ENCODE data around the gene SUSD1. TPM values are rescaled to one million over a fixed set of nuclear protein-coding genes. Genes with fewer than 3 reads are reported as not detected.
A peak's percentile ranks its signal among the peaks of the same experiment; 100 is the strongest.

The SUSD1 gene
- 7.7 and 8.1 TPM in 2 replicates for total RNA-seq (2021)
- long read RNA-seq, partial matches to known transcripts: 2 of 6 reads
- long read RNA-seq, other reads (novel, unspliced or antisense): 4 of 6 reads

DNA sequence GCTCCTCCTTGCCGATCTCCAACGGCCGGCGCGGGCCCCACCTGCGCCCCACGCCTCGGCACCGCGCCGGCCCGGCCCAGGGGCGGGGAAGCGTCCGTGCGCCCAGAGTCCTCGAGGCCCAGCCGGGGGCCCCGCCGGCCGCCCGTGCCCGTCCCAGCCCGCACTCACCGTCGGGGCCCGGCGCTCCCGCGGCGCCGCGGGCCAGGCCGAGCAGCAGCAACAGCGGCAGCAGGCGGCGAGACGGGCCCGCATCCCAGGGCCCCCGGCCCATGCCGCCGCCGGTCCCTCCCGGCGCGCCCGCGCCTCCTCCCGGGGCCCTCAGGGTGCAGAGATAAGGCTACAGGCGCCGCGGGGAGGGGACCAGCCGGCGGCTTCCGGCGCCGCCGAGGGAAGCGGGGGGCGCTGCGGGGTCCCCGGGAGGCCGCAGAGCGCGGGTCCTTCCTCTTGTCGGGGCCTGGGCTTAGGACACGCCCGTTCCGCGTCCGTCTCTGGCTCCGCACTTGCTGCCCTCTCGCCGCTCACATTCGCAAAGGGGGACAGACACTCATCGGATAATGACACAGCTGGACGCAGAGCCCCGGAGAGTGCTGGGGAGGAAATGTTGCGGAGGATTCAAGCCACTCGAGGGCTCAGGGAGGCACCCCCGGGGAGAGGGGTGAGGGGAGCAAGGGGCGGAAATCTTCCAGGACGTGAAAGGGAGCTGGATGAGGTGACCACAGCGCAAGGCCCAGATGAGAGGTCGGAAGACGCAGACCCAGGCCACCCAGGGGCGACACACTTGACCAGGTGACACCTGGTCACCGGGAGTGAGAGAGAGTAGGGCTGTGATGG, at the start of gene SUSD1:
TSS of gene SUSD1 (minus strand) at position 333 of the 831 bp plus-strand sequence. CDS start at position 271, 62 bp downstream.
- no peak within 1 kb of the TSS for H3K9ac ChIP-seq (ENCODE audit: extremely low read depth, insufficient read length, low read length)
- no peak within 1 kb of the TSS; a peak in 1 of 7 replicates for H3K27ac Mint-ChIP-seq

More for the DNA sequence above, at the start of gene SUSD1:
- Histone ChIP-seq H4K20me1 (ENCODE audit: control insufficient read depth, insufficient read depth, insufficient read length) (no peaks in the 10 kb centered on the region), H3K14ac (ENCODE audit: insufficient read depth, low read length) (no peak within 1 kb of the TSS; the same call in 1 of the 2 replicates), H3K18ac (ENCODE audit: insufficient read length, low read depth, low read length) (no peak within 1 kb of the TSS), H3K23ac (ENCODE audit: insufficient read length, low read depth, low read length) (no peak within 1 kb of the TSS), H4K91ac (ENCODE audit: insufficient read length, low read depth, low read length) (no peak within 1 kb of the TSS), H3K27ac (ENCODE audit: insufficient read length, low read depth, low read length) (no peak within 1 kb of the TSS), H3K4me1 (ENCODE audit: insufficient read depth, low read length) (peaks cover 6% of the 10 kb centered on the region; the same call in 1 of the 2 replicates), H3K79me2 (ENCODE audit: insufficient read depth, low read length) (no peaks in the 10 kb centered on the region), H2BK20ac (ENCODE audit: low read depth, low read length, poor library complexity, severe bottlenecking) (no peak within 1 kb of the TSS), H3K79me1 (ENCODE audit: insufficient read depth, low read depth, low read length, poor library complexity, severe bottlenecking) (no peaks in the 10 kb centered on the region), H3K23me2 (ENCODE audit: insufficient read length, low read depth, low read length, poor library complexity, severe bottlenecking) (peaks cover 10% of the 10 kb centered on the region), H3K27me3 (ENCODE audit: insufficient read depth, low read length) (no peaks in the 10 kb centered on the region; the same call in 1 of the 2 replicates), H2BK5ac (ENCODE audit: insufficient read length, low read length) (no peak within 1 kb of the TSS), H3K4me2 (ENCODE audit: insufficient read depth, insufficient read length, low read length) (peak within 1 kb of the TSS; percentile 91), H4K8ac (replicated peaks; ENCODE audit: insufficient read length, low read depth, low read length) (no peak within 1 kb of the TSS), H3K9me3 (ENCODE audit: control insufficient read depth, low read depth, low read length) (no peaks in the 10 kb centered on the region), H3K56ac (ENCODE audit: insufficient read length, low read depth, low read length) (no peak within 1 kb of the TSS), H3K4ac (ENCODE audit: low read depth, low read length) (no peak within 1 kb of the TSS), H2AK5ac (ENCODE audit: insufficient read length, low read length) (no peak within 1 kb of the TSS), H2BK15ac (ENCODE audit: low read depth, low read length) (no peak within 1 kb of the TSS), H2AFZ (ENCODE audit: low read length) (no peak within 1 kb of the TSS), H2BK12ac (ENCODE audit: insufficient read length, low read depth, low read length) (no peak within 1 kb of the TSS), H4K5ac (ENCODE audit: insufficient read length, low read depth, low read length) (no peak within 1 kb of the TSS), H3T11ph (ENCODE audit: low read length) (no peak within 1 kb of the TSS), H2BK120ac (ENCODE audit: low read depth, low read length, poor library complexity, severe bottlenecking) (no peak within 1 kb of the TSS)
- DNase-seq: peak; percentile 52
- TF ChIP-seq, protein P1, sequence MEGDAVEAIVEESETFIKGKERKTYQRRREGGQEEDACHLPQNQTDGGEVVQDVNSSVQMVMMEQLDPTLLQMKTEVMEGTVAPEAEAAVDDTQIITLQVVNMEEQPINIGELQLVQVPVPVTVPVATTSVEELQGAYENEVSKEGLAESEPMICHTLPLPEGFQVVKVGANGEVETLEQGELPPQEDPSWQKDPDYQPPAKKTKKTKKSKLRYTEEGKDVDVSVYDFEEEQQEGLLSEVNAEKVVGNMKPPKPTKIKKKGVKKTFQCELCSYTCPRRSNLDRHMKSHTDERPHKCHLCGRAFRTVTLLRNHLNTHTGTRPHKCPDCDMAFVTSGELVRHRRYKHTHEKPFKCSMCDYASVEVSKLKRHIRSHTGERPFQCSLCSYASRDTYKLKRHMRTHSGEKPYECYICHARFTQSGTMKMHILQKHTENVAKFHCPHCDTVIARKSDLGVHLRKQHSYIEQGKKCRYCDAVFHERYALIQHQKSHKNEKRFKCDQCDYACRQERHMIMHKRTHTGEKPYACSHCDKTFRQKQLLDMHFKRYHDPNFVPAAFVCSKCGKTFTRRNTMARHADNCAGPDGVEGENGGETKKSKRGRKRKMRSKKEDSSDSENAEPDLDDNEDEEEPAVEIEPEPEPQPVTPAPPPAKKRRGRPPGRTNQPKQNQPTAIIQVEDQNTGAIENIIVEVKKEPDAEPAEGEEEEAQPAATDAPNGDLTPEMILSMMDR (conservative IDR thresholded peaks at IDR 0.05): no peak
- no peaks in the 10 kb centered on the region for H3K9me3 Mint-ChIP-seq
- peaks cover 43% of the 10 kb centered on the region for H3K27me3 Mint-ChIP-seq (ENCODE audit: low read depth)
- no peaks in the 10 kb centered on the region; a peak in 2 of 7 replicates for H3K36me3 Mint-ChIP-seq (ENCODE audit: insufficient read depth in 1 of 3, low read depth in 3 of 3)
- peaks cover 30% of the 10 kb centered on the region in 2 experiments for H3K4me1 Mint-ChIP-seq
- peak within 1 kb of the TSS; percentile 84 to 89 for H3K4me3 Mint-ChIP-seq
- no CpG with 5 or more reads among the region's 88 CpGs for WGBS (ENCODE audit: extremely low coverage, insufficient read length, low lambda C conversion rate)
